GM19239 (cell line): ENCODE results near the gene NDUFS6.

Experiments used
- DNase-seq: peaks from one replicate; pipeline ENCODE4 v3.0.0; 2011; ENCODE audit warnings: low spot score; ENCODE audit not compliant: insufficient read length
- FAIRE-seq: peaks from 2 replicates; lab custom pipeline; 2011; peaks lifted over from hg19 to GRCh38; lab: Jason Lieb, UNC

The NDUFS6 gene

DNA sequence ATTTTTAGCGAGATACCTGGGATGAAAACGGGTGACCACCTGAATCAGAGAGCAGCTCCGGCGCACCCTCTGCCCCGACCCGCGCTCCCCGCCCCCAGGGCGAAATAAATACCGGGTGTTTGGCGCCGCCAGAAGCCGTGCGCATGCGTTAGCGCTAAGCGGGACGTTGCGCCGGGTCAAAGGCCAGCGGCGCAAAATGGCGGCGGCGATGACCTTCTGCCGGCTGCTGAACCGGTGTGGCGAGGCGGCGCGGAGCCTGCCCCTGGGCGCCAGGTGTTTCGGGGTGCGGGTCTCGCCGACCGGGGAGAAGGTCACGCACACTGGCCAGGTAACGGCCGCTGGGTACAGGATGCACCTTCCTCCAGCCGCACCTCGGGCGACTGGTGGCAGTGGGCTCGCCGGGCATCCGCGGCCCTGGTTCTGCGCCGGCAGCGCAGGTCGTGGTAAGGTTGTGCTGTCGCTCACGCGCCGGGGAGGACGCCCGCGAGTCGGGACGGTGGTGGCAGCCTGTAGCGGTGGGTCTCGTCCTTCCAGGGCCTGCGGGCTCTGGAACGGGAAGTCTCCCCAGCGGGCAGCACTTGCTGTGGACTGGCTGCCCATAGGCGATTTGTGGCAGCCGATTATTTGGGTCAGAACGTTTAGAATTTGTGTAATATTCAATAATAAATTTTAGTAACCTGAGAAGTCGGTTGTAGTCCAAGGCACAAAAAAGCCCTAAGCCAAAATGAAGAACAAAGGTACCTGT lies at the start of gene NDUFS6:
NDUFS6 (plus strand) TSS at position 186 of the 745 bp plus-strand sequence; CDS start at position 197, 11 bp downstream.
- peak; percentile 23 for FAIRE-seq
- peak; percentile 71 for DNase-seq

DNA sequence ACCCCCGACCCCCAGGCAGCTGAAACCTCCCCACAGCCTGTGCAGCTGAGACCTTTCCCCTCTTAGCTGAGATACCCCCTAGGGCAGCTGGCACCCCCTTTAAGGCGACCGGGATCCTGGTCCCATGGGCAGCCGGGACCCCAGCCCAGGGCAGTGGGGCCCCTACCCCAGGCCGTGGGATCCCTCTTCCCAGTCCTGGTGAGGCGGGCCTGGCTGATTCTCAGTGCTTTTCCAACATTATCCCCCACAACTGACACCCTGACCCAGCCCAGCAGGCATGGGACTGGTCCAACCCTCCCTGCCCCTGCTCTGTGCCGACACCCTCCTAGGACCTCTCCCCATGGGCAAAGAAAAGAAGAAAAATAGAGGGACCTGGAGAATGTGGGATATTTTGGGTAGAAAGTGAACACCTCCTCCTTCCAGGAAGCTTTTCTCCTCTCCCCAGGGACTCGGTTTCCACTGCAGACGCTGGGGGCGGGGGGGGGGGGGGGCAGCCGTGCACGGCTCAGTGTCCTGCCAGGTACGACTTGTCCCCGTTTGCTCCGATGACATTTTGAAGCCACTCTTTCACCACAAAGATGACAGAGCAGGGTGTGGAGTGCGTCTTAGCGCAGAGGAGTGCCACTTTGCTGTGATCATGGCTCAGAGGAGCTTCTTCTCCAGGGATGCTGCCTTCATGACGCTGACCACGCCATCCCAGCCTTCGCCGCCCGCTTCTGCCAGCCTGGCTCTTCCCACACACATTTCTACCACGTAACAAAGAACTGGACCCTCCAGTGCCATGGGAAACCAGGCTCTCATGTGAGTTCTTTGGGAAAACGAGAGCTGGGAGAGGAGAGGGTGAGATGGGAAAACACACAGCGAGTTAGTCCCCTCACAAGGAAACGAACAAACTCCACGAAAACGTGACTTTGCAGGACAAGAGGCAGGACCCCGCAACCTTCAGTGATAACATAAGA lies 49.1 kb upstream of the NDUFS6 start:
- FAIRE-seq (no peak), DNase-seq (no peak)

DNA sequence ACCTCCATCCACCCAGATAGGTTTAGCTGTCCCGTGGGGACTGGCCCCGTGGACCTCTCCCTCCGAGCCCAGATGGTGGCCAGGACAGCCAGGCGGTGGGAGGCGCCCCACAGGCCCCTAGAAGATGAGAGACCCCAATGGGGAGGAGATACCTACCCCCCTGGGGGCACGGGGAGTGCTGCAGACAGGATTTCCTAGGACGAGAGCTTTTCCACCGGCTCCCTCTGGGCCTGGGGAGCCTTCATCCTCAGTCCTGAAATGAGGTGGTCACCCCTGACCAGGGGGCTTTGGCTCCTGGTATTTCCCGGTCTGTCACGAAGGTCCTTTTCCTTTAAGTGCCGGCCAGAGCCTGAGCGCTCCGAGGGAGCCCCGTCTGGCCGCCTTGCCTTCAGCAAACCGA lies 48.3 kb upstream of the NDUFS6 start:
- FAIRE-seq (no peak), DNase-seq (no peak)

DNA sequence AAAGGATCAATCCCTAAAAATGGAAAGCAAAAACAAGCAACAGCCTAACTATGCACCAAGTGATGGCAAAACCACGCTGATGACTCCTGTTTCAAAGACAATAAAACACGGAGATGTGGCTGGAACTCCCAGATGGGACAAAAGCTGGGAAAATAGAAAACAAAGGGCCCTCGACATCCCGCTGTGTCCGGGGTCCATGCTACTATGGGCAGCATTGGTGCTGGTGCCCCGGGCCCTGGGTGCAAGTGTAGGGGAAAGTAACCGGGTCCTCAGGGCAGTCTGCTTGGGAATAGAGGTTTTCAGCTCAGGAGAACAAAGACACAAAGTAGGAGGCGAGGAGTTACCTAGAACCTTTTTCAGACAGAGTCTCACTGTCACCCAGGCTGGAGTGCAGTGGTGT lies 47.7 kb upstream of the NDUFS6 start:
- no peak for FAIRE-seq
- DNase-seq, result no peak

DNA sequence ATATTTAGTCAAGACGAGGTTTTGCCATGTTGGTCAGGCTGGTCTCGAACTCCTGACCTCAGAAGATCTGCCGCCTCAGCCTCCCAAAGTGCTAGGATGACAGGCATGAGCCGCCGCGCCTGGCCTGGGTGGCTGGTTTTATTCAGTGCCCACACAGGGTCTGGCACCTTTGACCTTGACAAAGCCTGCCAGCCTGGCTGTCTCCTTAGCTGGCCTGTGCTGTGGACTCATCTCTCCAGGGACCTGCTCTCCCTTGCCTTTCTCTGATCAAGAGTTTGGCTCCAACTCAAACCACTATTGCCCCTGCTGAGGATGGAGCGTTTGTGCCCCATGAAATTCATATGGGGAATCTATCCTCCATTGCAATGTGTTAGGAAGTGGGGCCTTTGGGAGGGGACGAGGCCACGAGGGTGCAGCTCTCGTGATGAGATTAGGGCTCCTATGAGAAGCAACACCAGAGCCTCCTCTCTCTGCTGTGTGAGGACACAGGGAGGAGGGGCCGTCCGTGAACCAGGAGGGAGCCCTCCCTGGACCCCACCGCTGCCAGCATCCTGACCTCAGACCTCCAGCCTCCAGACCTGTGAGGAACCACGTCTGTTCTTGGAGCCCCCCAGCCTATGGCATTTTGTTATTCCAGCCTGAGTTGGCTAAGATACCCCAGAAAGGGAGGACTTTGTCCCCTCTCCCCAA lies 46.5 kb upstream of the NDUFS6 start:
- DNase-seq (no peak), FAIRE-seq (no peak)

DNA sequence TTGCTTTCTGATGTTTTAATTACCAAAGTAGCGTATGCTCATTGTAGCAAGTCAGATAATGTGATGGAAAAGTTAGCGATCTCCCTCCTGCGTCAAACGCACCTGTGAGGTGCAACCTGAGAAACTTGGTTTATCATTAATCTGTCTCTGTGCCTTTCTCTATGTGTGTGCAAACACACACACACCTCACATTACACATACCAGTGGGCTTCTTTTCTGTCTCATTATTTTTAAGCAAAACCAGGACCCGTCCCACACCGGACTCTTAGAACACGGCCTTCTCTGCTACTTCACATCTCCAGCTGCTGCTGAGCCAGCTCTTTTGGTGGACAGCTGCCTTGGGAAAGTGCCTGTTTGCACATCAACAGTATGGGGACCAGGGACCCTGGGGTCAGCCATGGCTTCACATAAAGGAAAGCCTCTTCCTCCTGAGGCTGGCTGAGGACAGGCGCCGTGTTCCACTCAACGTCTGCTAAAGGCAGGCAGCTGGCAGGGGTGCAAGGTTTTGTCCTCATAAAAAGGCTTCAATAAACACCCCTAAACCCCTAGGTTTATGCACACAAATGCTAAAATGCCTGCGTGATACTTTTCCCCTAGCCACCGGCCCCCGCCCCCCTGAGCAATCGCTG lies 45.8 kb upstream of the NDUFS6 start:
- DNase-seq (no peak), FAIRE-seq (no peak)

DNA sequence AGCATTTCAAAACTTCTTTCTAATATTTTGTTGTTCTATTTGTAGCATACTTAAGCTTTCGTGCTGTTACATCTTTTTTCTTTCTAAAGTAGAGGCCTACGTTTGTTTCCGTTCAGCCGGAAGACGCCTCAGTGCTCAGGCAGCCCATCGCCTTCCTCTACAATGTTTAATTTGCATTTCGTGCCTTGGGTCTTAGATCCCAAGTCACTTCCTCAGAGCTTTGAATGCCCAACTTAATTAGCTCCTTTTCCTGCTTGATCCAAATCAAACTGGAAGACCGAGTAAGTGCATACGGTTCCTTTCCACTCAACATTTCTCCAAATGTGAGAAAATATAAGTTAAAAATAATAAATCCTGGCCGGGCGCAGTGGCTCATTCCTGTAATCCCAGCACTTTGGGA lies 44.7 kb upstream of the NDUFS6 start:
- DNase-seq (no peak), FAIRE-seq (no peak)

DNA sequence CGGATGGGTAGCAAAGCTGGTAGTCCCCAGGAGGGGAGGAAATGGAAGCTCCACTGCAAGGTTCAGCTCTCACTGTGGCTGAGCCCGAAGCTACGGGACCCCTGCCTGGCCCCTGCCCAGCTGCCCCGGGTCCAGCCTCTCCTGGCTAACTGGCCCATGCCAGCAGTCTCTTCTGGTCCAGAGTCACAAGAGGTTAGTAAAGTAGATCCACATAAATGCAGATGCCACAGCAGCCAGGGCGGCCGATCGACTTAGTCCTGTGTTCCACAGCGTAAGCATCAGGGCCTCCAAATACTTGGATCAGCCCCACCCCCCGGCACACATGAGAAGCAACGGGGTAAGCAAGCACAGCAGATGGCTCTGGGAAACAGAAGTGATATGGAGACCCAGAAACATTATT lies 43.7 kb upstream of the NDUFS6 start:
- FAIRE-seq, result no peak
- DNase-seq, result no peak

DNA sequence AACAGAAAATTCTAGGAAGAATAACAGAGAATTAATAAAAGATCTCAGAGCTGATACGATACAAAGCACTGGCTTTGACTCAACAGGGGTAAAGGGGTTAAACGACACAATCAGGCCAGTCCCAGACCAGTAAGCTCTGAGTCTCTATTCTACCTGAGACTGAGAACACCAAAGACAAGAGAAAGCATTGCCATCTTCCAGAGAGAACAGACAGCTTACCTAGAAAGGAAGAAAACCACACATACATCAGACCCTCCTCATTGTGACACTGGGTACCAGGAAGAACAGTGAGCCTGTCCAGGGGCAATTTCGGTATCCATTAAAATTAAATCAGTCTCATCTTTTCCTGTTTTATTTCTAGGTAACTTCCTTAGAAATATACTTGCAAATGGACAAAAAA lies 42.6 kb upstream of the NDUFS6 start:
- FAIRE-seq, result no peak
- DNase-seq, result no peak

DNA sequence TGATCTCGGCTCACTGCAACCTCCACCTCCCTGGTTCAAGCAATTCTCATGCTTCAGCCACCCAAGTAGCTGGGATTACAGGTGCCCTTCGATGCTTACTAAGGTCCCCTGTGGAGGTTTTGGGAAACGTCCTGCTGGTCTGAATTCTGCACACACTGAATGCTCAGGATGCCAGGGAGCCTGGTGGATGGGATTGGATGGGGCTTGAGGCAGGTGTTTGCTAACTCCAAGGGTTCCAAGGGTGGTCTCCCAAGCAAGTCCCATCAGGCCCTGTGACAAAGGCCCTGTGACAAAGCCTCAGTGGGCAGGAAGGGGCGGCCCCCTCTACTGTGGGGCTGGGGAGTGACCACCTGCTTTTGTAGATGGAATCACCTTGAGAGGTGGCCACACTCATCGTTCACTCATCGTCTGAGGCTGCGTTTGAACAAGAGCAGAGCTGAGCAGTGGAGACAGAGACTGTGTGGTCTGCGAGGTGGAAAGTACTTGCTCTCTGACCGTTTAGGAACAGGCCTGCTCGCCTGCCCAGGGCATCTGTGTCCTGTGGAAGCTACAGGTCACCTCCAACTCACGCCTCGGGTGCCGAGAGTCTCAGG lies 41.7 kb upstream of the NDUFS6 start:
- FAIRE-seq (no peak), DNase-seq (no peak)

DNA sequence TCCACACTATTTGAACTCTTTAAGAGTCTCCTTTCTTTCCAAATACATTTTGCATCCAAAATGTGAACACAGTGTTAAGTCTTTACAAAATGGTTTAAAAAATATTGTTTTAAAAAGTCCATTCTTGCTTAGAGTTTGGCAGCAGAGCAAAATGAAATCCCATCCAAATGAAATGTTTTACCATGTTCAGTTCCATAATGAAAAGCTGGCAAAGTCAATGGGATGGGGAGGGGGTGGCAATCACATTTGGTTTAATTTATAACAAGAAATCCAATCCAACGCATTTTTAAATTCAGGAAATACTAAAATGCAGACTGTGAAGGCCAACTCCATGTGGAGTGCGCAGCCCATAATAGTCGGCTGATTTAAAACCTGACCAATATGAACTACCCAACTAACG lies 41.0 kb upstream of the NDUFS6 start:
- FAIRE-seq (no peak), DNase-seq (no peak)

DNA sequence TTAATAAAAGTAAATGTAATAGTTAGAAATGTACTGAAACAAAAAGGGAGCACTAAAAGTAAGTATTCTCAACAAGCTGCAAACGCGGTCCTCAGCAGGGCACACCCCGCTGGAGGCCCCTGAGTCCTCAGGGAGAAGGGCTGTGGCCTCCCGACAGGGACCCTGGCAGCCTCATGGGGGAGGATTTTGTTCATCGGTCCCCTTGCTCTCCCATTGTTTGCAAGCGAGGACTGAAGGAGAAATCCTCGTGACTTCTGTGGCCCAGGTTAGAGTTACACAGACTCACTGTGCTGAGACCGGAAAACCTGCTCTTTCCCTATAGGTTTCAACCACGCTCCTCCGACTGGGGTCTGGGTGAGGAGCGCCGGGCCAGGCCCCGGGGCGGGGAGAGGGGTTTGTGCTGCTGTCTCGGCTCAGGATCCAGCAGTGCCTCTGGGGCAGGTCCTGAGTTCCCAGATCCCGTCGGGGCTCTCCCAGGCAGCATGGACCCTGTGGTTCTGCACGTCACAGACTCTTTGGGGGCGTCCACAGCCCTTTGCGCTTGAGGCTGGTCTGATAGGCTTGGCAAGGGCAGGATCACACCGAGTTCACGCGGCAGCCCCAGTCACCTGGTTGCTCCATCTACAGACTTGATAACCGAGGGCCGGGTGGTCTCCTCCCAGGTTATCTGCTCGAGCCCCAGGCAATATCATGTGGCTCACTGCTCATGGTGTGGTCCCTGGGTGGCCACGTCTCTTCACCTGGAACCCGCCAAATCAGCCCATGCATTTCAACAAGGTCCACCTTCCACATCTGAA lies 40.4 kb upstream of the NDUFS6 start:
- DNase-seq (no peak), FAIRE-seq (no peak)

DNA sequence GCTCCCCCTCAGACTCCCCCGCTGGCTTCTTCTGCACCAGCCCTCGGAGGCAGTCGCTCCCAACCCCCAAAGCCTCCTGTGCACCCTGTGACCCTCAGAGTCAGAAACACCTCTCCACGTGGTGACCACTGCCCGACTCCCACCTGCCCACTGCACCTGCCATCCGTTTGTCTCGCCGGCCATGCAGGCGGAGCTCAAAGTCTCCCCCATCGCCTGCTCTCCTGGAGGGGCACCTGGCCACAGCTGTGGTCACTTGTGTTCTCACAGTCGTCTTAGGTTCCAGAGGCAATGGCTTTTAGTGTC lies 39.8 kb upstream of the NDUFS6 start:
- FAIRE-seq (no peak), DNase-seq (no peak)

DNA sequence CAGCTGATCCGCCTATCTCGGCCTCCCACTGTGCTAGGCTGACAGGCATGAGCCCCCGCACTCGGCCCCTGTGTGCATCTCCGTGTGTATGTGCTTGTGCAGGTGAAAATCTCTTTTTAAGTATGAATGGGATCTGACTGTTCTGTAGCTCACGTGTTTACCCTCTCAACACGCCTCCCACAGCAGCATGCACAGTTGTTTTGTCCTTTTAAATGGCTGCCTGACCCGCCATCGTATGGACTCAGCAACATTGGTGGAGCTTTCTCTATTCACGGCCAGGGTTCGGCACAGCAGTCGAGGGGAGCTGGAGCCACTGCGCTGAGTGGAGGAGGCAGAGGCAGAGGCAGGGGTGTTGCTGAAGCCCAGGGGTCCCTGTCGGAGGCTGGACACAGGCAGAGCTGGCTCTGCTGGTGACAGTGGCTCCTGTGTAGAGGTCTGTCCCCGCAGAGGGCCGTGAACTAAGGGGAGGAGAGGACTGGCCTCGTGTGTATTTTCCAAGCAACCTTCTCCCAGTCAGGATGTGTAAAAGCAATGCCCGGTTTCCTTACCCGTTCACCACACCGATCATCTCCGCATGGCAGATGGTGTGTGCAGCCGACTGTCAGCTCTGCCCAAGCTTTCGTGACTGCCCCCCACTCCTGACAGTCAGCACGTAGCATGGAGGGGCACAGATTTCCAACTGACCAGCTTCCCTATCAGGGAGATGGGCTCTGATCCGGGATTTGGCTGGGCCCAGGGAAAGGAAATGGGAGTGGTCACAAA lies 38.9 kb upstream of the NDUFS6 start:
- DNase-seq (no peak), FAIRE-seq (no peak)

DNA sequence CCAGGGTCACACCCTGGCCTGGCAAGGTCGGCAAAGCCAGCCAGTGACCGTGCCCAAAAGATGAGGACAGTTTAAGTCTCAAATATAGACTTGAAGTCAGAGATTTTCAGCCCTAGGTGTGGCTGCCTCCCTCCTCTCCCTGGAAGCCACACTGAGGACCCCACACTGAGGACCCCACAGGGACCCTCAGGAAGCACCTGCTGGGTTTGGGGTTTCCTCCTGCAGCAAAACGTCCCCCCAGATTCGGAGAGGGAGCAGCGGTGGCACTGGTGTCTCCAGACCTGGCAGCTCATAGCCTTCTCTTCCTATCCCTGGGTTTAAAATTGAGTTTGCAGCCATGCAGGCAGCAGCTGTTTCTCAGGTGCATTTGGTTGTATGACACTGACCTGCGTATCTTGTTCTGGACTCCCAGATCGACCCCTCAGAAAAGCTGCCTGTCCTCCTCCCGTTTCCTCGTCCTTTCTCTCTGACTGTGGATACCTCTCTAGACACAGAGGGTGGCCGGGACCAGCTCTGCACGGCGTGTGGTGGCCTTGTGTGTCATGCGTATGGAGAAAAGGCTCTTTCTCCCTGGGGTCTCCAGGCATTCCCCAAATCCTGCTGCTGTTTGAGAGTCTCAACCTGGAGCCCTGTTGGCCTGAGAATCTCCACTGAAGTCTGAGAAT lies 38.2 kb upstream of the NDUFS6 start:
- DNase-seq, result no peak
- FAIRE-seq, result no peak

DNA sequence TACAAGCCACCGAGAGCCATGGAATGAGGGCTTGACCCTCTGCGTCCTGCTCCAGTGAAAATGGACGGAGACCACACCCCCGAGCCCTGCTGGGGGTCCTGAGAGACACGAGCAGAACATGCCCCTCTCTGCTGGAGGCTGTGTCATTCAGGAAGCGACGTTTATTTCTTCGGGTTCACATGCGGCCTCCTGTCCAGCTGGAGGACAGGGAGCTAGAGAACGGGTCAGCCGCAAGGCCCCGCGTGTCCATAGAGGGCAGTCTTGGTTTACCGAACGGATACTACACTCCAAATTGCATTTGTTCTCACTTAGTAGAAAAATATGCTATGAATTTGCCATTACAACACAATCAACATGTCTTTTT lies 37.7 kb upstream of the NDUFS6 start:
- FAIRE-seq (no peak), DNase-seq (peak; percentile 49)

DNA sequence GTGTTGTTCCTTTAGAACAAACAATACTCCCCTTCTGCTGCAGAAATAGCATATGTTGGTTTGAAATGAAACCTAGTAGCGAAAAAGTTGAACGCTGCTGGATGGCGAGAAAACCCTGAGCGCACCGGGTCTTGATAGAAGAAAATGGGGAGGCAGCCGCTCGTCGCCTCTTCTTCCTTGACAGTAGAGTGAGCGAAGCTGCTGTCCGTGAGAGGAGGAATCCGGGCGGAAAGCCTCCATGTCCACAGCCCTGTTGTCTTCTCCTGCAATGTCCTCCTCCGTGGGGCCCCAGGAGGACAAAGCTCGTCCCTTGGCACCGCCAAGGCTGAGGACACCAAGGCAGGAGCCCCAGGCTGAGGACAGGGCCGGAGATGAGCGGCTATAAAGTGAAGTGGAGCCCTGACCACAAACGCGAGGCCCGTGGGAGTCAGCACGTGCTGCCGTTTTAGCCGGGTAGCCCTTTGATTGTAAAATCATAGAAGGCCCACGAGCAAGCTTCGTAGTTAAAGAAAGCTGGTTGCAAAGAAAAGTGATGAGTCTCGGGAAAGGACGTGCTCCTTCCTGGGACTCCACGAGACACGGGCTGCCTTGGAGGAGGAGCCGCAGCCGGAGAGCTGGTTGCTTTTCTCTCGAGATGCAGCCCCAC lies 37.1 kb upstream of the NDUFS6 start:
- no peak for FAIRE-seq
- no peak for DNase-seq

DNA sequence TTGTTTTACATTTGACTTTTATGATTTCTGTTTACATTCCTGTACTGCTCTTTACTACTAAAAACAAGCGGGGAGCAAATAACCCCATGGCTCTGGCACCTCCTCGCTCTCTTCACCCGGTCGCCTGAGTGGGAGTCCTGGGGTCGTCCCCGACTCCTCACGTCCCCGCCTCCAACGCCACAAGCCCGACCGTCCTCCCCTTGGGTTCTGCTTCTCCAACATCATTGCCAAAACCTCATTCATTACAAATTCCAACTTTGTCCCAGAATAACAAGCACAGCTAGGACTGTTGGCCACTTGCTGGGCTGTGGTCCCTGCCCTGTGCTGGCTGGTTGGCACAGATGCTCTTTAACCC lies 36.6 kb upstream of the NDUFS6 start:
- DNase-seq (no peak), FAIRE-seq (no peak)
